Tibial nerve (tissue), 4 donors: Measurements from ENCODE around the gene ZNF787. TPM values are rescaled to one million over a fixed set of nuclear protein-coding genes. Genes with fewer than 3 reads are reported as not detected.

Experiments
- DNase-seq, 2 donors: peaks; one replicate each; pipeline ENCODE4 v3.0.0-alpha.2; 2019; ENCODE audit warnings: low spot score in 2 of 2
- H3K27ac ChIP-seq, 4 donors: fragments of 200-600 bp; sonication (generic) in 3 of 4; one replicate each; pipeline ENCODE4 v1.5.1; 2017 to 2019; ENCODE audit warnings: mild to moderate bottlenecking in 1 of 4
- H3K27me3 ChIP-seq, 2 donors: fragments of 200-600 bp; sonication (generic) in 1 of 2; one replicate each; pipeline versions ENCODE4 v1.5.1 to v1.6.0; 2017 to 2019
- H3K36me3 ChIP-seq, 3 donors: fragments of 200-600 bp; sonication (generic); one replicate each; pipeline ENCODE4 v1.5.1; 2018 to 2019
- H3K4me1 ChIP-seq, 4 donors: fragments of 200-600 bp; sonication (generic) in 3 of 4; one replicate each; pipeline ENCODE4 v1.5.1; 2017 to 2019
- H3K4me3 ChIP-seq, 4 donors: fragments of 200-600 bp; sonication (generic) in 3 of 4; one replicate each; pipeline ENCODE4 v1.5.1; 2017 to 2019; ENCODE audit warnings: mild to moderate bottlenecking in 1 of 4, moderate library complexity in 1 of 4
- H3K9me3 ChIP-seq, 4 donors: fragments of 200-600 bp; sonication (generic) in 3 of 4; one replicate each; pipeline ENCODE4 v1.5.1; 2017 to 2019
- EP300 ChIP-seq, 2 donors: sonication (generic); formaldehyde crosslinking; IDR thresholded peaks; one replicate each; pipeline ENCODE4 v1.6.1; 2017; ENCODE audit warnings: antibody characterized with exemption in 2 of 2, mild to moderate bottlenecking in 1 of 2
- POLR2A ChIP-seq, 2 donors: fragments of 450-650 bp; IDR thresholded peaks; one replicate each; pipeline ENCODE4 v1.6.1; 2017; ENCODE audit warnings: antibody characterized with exemption in 2 of 2, mild to moderate bottlenecking in 2 of 2, moderate library complexity in 2 of 2
- WGBS, 2 donors: methylation state at CpG; one replicate each; pipeline ENCODE4 v1.1.5; 2018; 5-methylcytosine and 5-hydroxymethylcytosine counted together
- total RNA-seq, 4 donors: library from RNA; depleted of rRNA; stranded (reverse); fragments of >200 nt; gene quantifications; one replicate each; pipeline ENCODE4 v1.1.0, GENCODE V29; 2016
- TF ChIP-seq, protein P1 (sequence below), 5 experiments: fragments of 200-600 bp in 3 of 5; fragments of 450-650 bp in 2 of 5; sonication (generic) in 3 of 5; IDR thresholded peaks; one replicate each; pipeline ENCODE4 v1.5.1; 2016 to 2019; ENCODE audit warnings: antibody characterized with exemption in 5 of 5, mild to moderate bottlenecking in 3 of 5, moderate library complexity in 2 of 5

ZNF787 gene
- total RNA-seq, 4 donors from 2014 or later = 13.6 to 21.6 (median 18.5) TPM

DNA sequence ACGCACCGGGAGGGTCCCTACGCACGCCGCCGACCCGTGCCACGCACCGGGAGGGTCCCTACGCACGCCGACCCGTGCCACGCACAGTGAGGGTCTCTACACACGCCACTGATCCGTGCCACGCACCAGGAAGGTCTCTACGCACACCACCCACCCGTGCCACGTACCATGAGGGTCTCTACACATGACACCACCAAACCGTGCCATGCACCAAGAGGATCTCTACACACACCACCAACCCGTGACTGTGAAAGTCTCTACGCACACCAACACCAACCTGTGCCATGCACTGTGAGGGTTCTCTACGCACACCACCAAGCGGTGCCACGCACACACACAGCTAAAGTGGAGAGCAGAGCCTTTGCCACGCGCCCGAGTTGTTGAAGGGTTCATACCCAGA lies 16.7 kb downstream of the ZNF787 start:
- WGBS, 2 donors = 94 to 97% methylated on average over 26 of the region's 29 CpGs
- Histone ChIP-seq H3K4me1 (peaks cover 0 to 57% (median 36%) of the 10 kb centered on the region in 4 donors), H3K4me3 (no peak overlapping the region), H3K36me3 (peaks cover 0 to 49% (median 0%) of the 10 kb centered on the region in 3 donors), H3K9me3 (no peaks in the 10 kb centered on the region), H3K27me3 (no peaks in the 10 kb centered on the region), H3K27ac (peak overlapping the region in 2 of 4 donors; percentile 36 to 83)
- no peak for DNase-seq
- no peak for TF ChIP-seq EP300 (IDR thresholded peaks at IDR 0.05)
- TF ChIP-seq, protein P1, sequence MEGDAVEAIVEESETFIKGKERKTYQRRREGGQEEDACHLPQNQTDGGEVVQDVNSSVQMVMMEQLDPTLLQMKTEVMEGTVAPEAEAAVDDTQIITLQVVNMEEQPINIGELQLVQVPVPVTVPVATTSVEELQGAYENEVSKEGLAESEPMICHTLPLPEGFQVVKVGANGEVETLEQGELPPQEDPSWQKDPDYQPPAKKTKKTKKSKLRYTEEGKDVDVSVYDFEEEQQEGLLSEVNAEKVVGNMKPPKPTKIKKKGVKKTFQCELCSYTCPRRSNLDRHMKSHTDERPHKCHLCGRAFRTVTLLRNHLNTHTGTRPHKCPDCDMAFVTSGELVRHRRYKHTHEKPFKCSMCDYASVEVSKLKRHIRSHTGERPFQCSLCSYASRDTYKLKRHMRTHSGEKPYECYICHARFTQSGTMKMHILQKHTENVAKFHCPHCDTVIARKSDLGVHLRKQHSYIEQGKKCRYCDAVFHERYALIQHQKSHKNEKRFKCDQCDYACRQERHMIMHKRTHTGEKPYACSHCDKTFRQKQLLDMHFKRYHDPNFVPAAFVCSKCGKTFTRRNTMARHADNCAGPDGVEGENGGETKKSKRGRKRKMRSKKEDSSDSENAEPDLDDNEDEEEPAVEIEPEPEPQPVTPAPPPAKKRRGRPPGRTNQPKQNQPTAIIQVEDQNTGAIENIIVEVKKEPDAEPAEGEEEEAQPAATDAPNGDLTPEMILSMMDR (IDR thresholded peaks at IDR 0.05) = no peak
- TF ChIP-seq POLR2A (IDR thresholded peaks at IDR 0.05) = no peak

DNA sequence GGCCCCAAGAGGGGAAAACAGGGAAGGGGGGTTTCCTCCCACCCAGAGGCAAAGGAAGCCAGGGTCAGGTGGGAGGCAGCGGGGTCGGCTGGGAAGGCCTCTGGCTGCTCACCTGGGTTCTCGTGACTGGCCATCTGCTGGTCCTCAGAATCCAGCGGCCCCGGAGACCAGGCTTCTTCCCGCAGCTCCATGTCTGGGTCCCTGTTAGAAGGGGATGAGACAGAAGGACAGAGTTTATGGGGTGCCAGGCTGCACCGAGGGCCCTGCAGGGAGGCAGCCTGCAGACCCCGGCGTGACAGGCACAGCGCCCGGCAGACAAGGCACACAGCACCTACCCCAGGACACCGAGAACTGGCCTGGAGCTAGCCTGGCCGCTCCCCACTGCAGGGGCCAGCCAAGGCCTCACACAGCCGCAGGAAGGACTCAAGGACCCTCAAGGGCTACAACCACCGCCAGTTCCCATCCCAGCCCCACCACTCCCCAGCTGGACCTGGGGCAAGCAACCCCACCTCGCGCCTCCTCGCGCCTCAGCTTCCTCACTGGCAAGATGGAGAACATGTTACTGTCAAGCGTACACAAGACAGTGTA lies 18.0 kb downstream of the ZNF787 start:
- WGBS, 2 donors = 76 to 80% methylated on average over 13 to 20 of the region's 20 CpGs
- Histone ChIP-seq H3K27ac (peak overlapping the region in 1 of 4 donors; percentile 33), H3K4me1 (peaks cover 0 to 44% (median 23%) of the 10 kb centered on the region in 4 donors)

DNA sequence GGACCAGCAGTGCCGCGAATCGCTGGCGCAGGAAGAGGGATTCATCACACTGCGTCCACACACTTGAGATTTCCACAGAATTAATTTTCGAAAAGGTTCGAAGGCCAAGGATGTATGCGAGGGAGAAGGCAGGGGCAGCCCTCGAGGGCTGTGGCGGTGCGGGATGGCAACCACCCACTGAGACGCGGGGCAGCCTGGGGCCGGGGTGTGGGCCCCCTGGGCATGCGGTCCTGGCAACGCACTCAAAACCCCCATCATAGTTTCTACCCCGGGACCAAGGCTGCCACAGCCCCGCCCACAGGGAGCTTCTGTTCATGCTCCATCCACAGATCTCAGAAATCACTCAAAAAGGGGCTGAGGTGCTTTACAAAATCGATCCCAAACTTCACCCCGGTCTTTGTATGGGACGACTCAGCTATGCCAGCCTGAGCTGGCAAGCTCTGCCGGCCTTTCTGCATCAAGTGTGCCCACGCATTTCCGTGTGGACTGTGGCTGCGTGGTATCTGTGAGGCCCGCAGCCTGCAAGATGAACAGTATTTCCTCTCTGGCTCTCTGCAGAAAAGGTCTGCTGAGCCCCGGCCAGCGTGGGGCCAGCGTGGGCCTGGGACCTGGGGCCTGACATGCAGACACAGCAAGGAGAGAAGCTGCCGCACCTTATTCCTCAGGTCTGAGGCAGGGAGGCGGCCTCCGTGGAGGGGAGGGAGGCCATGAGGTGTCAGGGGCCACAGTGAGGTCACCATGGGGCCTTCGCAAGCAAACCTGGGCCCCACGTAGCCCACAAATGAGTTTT lies 19.2 kb downstream of the ZNF787 start:
- 85 to 87% methylated on average over 31 to 34 of the region's 34 CpGs for WGBS, 2 donors
- Histone ChIP-seq H3K27me3 (no peaks in the 10 kb centered on the region), H3K27ac (peak overlapping the region in 1 of 4 donors; percentile 17), H3K4me3 (no peak overlapping the region), H3K36me3 (peaks cover 0 to 71% (median 0%) of the 10 kb centered on the region in 3 donors), H3K4me1 (peaks cover 0 to 37% (median 14%) of the 10 kb centered on the region in 4 donors), H3K9me3 (no peaks in the 10 kb centered on the region)
- TF ChIP-seq POLR2A (IDR thresholded peaks at IDR 0.05) (no peak), EP300 (IDR thresholded peaks at IDR 0.05) (no peak)
- TF ChIP-seq, protein P1 (IDR thresholded peaks at IDR 0.05) = no peak
- DNase-seq = no peak

More for the DNA sequence above, 18.0 kb downstream of the ZNF787 start:
- no peaks in the 10 kb centered on the region for H3K9me3 ChIP-seq
- no peak for DNase-seq
- H3K36me3 ChIP-seq = peaks cover 0 to 60% (median 0%) of the 10 kb centered on the region in 3 donors
- H3K4me3 ChIP-seq = no peak overlapping the region
- TF ChIP-seq, protein P1 (IDR thresholded peaks at IDR 0.05) = no peak
- TF ChIP-seq EP300 (IDR thresholded peaks at IDR 0.05) = no peak
- TF ChIP-seq POLR2A (IDR thresholded peaks at IDR 0.05) = no peak
- no peaks in the 10 kb centered on the region for H3K27me3 ChIP-seq

DNA sequence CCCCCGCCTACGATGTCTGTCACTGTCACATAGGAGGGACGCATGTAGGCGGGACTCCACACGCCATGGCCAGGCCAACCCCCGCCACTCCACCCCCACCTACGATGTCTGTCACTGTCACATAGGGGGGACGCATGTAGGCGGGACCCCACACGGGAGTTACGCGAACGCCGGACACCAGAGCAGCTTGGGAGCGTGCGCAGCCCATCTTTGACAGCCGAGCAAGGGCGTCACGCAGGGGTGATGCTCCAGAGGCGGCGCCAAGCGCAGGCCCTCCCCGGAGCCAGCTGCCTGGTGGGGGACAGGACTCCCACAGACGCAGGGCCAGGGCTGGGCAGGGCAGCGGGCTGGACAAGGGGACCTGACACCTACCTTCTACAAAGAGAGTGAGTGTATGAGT lies 20.0 kb downstream of the ZNF787 start:
- no peak for TF ChIP-seq EP300 (IDR thresholded peaks at IDR 0.05)
- TF ChIP-seq, protein P1 (IDR thresholded peaks at IDR 0.05) = no peak
- no peak for TF ChIP-seq POLR2A (IDR thresholded peaks at IDR 0.05)
- 87% methylated on average over 25 of the region's 25 CpGs for WGBS, 2 donors
- Histone ChIP-seq H3K4me1 (peaks cover 0 to 29% (median 10%) of the 10 kb centered on the region in 4 donors), H3K27me3 (no peaks in the 10 kb centered on the region), H3K9me3 (no peaks in the 10 kb centered on the region), H3K4me3 (no peak overlapping the region), H3K36me3 (peaks cover 0 to 68% (median 0%) of the 10 kb centered on the region in 3 donors), H3K27ac (no peak overlapping the region)
- DNase-seq = no peak
